ENCODE data around the gene TTC39C. TPM values are rescaled to one million over a fixed set of nuclear protein-coding genes. Genes with fewer than 3 reads are reported as not detected.

TTC39C gene
- total RNA-seq, 2 experiments from 2014 or later: 31.4 to 47.0 TPM

GRCh38 chr18:24112464-24112863, 97.9 kb downstream of the TTC39C start:
- POLR2A ChIA-PET: no interaction called here
- intact Hi-C loops (cut with micrococcal nuclease; ENCODE audit: unreplicated experiment): no loop called here
- CTCF ChIA-PET (ENCODE audit: unreplicated experiment): no interaction called here
- H3K79me2 ChIP-seq (ENCODE audit: insufficient read depth, low read depth, low read length): no peaks in the 10 kb centered on the region
- TF ChIP-seq EZH2phosphoT487 (IDR thresholded peaks at IDR 0.05; ENCODE audit: borderline replicate concordance, low read depth, low read length): no peak
- no peaks in the 10 kb centered on the region for H3K9me3 ChIP-seq (ENCODE audit: low read length)
- H2AFZ ChIP-seq (ENCODE audit: low read length): no peak overlapping the region
- DNase-seq (ENCODE audit: low spot score): no peak
- no peak overlapping the region for H3K4me2 ChIP-seq (ENCODE audit: low read length)
- H3K4me1 ChIP-seq (ENCODE audit: insufficient read depth, low read length, poor library complexity, severe bottlenecking): peaks cover 5% of the 10 kb centered on the region
- peaks cover 10% of the 10 kb centered on the region; the same call in 1 of the 2 replicates for H3K36me3 ChIP-seq (ENCODE audit: insufficient read depth, low read length)
- H3K9me2 ChIP-seq (ENCODE audit: insufficient read depth, low read length): no peaks in the 10 kb centered on the region
- no TSS peak for BruUV-seq (replicated peaks)
- H4K20me1 ChIP-seq (ENCODE audit: insufficient read depth, low read length): no peaks in the 10 kb centered on the region
- H3K4me3 ChIP-seq (ENCODE audit: low read depth, low read length, poor library complexity, severe bottlenecking): no peak overlapping the region
- H3K27ac ChIP-seq (ENCODE audit: low read depth, low read length, poor library complexity, severe bottlenecking): no peak overlapping the region

- ChIA-PET CTCF (ENCODE audit: unreplicated experiment) (no interaction called here), POLR2A (no interaction called here)
- Histone ChIP-seq H2AFZ (ENCODE audit: low read length) (no peak overlapping the region), H3K27ac (ENCODE audit: low read depth, low read length, poor library complexity, severe bottlenecking) (no peak overlapping the region), H3K4me2 (ENCODE audit: low read length) (no peak overlapping the region), H3K36me3 (ENCODE audit: insufficient read depth, low read length) (peaks cover 11% of the 10 kb centered on the region; the same call in 1 of the 2 replicates), H3K79me2 (ENCODE audit: insufficient read depth, low read depth, low read length) (no peaks in the 10 kb centered on the region), H3K4me1 (ENCODE audit: insufficient read depth, low read length, poor library complexity, severe bottlenecking) (peaks cover 5% of the 10 kb centered on the region), H4K20me1 (ENCODE audit: insufficient read depth, low read length) (no peaks in the 10 kb centered on the region), H3K4me3 (ENCODE audit: low read depth, low read length, poor library complexity, severe bottlenecking) (no peak overlapping the region), H3K9me3 (ENCODE audit: low read length) (no peaks in the 10 kb centered on the region), H3K9me2 (ENCODE audit: insufficient read depth, low read length) (no peaks in the 10 kb centered on the region)
- intact Hi-C loops (cut with micrococcal nuclease; ENCODE audit: unreplicated experiment): no loop called here
- no TSS peak for BruUV-seq (replicated peaks)
- DNase-seq (ENCODE audit: low spot score): no peak
- no peak for TF ChIP-seq EZH2phosphoT487 (IDR thresholded peaks at IDR 0.05; ENCODE audit: borderline replicate concordance, low read depth, low read length)
- no peak for TF ChIP-seq CTCF (conservative IDR thresholded peaks at IDR 0.05; ENCODE audit: low read length)
These were observed 98.5 kb downstream of the TTC39C start for GRCh38 chr18:24112874-24113615.

GRCh38 chr18:24114924-24115549, 100.5 kb downstream of the TTC39C start:
- no peaks in the 10 kb centered on the region for H3K9me3 ChIP-seq (ENCODE audit: low read length)
- no peak overlapping the region for H3K4me3 ChIP-seq (ENCODE audit: low read depth, low read length, poor library complexity, severe bottlenecking)
- no peak overlapping the region for H2AFZ ChIP-seq (ENCODE audit: low read length)
- peaks cover 25% of the 10 kb centered on the region; the same call in 1 of the 2 replicates for H3K36me3 ChIP-seq (ENCODE audit: insufficient read depth, low read length)
- H3K27ac ChIP-seq (ENCODE audit: low read depth, low read length, poor library complexity, severe bottlenecking): no peak overlapping the region
- no peaks in the 10 kb centered on the region for H3K9me2 ChIP-seq (ENCODE audit: insufficient read depth, low read length)
- intact Hi-C loops (cut with micrococcal nuclease; ENCODE audit: unreplicated experiment): no loop called here
- ChIA-PET POLR2A (interaction anchor here (0.8 to 1.2 kb wide), 2 partner anchors 146 to 149 kb away, joined by 3 to 4 read pairs; no protein-coding TSS in a partner anchor), CTCF (ENCODE audit: unreplicated experiment) (no interaction called here)
- H3K4me2 ChIP-seq (ENCODE audit: low read length): no peak overlapping the region
- H3K79me2 ChIP-seq (ENCODE audit: insufficient read depth, low read depth, low read length): no peaks in the 10 kb centered on the region
- BruUV-seq (replicated peaks): no TSS peak
- TF ChIP-seq EZH2phosphoT487 (IDR thresholded peaks at IDR 0.05; ENCODE audit: borderline replicate concordance, low read depth, low read length): no peak
- no peak for TF ChIP-seq CTCF (conservative IDR thresholded peaks at IDR 0.05; ENCODE audit: low read length)
- no peaks in the 10 kb centered on the region for H3K4me1 ChIP-seq (ENCODE audit: insufficient read depth, low read length, poor library complexity, severe bottlenecking)
- H4K20me1 ChIP-seq (ENCODE audit: insufficient read depth, low read length): no peaks in the 10 kb centered on the region
- DNase-seq (ENCODE audit: low spot score): no peak
